ENCODE measurements around the gene HOXB4.

The HOXB4 gene

GRCh38 chr17:48556229-48556575 lies 21.9 kb downstream of the HOXB4 start:
- Mint-ChIP-seq H3K36me3 (ENCODE audit: low read depth) (peaks cover 46% of the 10 kb centered on the region), H3K27ac (peak overlapping the region; percentile 100), H3K4me1 (peaks cover 97% of the 10 kb centered on the region), H3K27me3 (ENCODE audit: low read depth, poor library complexity) (no peaks in the 10 kb centered on the region), H3K9me3 (no peaks in the 10 kb centered on the region), H3K4me3 (peak overlapping the region; percentile 87)
- no peak for DNase-seq
- no peak for TF ChIP-seq CTCF (IDR thresholded peaks at IDR 0.05)

- Mint-ChIP-seq H3K4me1 (peaks cover 96% of the 10 kb centered on the region), H3K9me3 (no peaks in the 10 kb centered on the region), H3K27me3 (ENCODE audit: low read depth, poor library complexity) (no peaks in the 10 kb centered on the region)
These were observed 22.6 kb downstream of the HOXB4 start for GRCh38 chr17:48555258-48556228.

GRCh38 chr17:48554412-48555257 lies 23.5 kb downstream of the HOXB4 start:
- TF ChIP-seq CTCF (IDR thresholded peaks at IDR 0.05), result no peak
- H3K4me1 Mint-ChIP-seq, result peaks cover 96% of the 10 kb centered on the region
- peaks cover 51% of the 10 kb centered on the region for H3K36me3 Mint-ChIP-seq (ENCODE audit: low read depth)
- H3K4me3 Mint-ChIP-seq, result peak overlapping the region; percentile 99
- no peaks in the 10 kb centered on the region for H3K9me3 Mint-ChIP-seq
- H3K27ac Mint-ChIP-seq, result peak overlapping the region; percentile 99
- H3K27me3 Mint-ChIP-seq (ENCODE audit: low read depth, poor library complexity), result no peaks in the 10 kb centered on the region
- peak; percentile 28 for DNase-seq

More at GRCh38 chr17:48555258-48556228, 22.6 kb downstream of the HOXB4 start:
- no peak for TF ChIP-seq CTCF (IDR thresholded peaks at IDR 0.05)
- peak; percentile 74 for DNase-seq
- H3K4me3 Mint-ChIP-seq, result peak overlapping the region; percentile 99
- H3K36me3 Mint-ChIP-seq (ENCODE audit: low read depth), result peaks cover 44% of the 10 kb centered on the region
- H3K27ac Mint-ChIP-seq, result peak overlapping the region; percentile 100

- TF ChIP-seq CTCF (IDR thresholded peaks at IDR 0.05), result no peak
- peak overlapping the region; percentile 99 for H3K4me3 Mint-ChIP-seq
- H3K9me3 Mint-ChIP-seq, result no peaks in the 10 kb centered on the region
- peaks cover 96% of the 10 kb centered on the region for H3K4me1 Mint-ChIP-seq
- no peak for DNase-seq
- no peaks in the 10 kb centered on the region for H3K27me3 Mint-ChIP-seq (ENCODE audit: low read depth, poor library complexity)
- H3K27ac Mint-ChIP-seq, result peak overlapping the region; percentile 99
- peaks cover 50% of the 10 kb centered on the region for H3K36me3 Mint-ChIP-seq (ENCODE audit: low read depth)
These were observed 24.3 kb downstream of the HOXB4 start for GRCh38 chr17:48553826-48554225.

GRCh38 chr17:48553190-48553547 lies 25.0 kb downstream of the HOXB4 start:
- Mint-ChIP-seq H3K36me3 (ENCODE audit: low read depth) (peaks cover 43% of the 10 kb centered on the region), H3K4me1 (peaks cover 96% of the 10 kb centered on the region), H3K4me3 (peak overlapping the region; percentile 99), H3K27me3 (ENCODE audit: low read depth, poor library complexity) (no peaks in the 10 kb centered on the region), H3K9me3 (no peaks in the 10 kb centered on the region), H3K27ac (peak overlapping the region; percentile 99)
- no peak for DNase-seq
- no peak for TF ChIP-seq CTCF (IDR thresholded peaks at IDR 0.05)

All from nephron progenitor cell (in vitro differentiated cells).